ENCODE data around the gene FLNC.

FLNC gene

GRCh38 chr7:128878226-128879105, 48.3 kb downstream of the FLNC start:
- no peak for DNase-seq (ENCODE audit: low read depth)

- no peak for DNase-seq (ENCODE audit: low read depth)
Observed at GRCh38 chr7:128879461-128879938, 49.3 kb downstream of the FLNC start.

DNA sequence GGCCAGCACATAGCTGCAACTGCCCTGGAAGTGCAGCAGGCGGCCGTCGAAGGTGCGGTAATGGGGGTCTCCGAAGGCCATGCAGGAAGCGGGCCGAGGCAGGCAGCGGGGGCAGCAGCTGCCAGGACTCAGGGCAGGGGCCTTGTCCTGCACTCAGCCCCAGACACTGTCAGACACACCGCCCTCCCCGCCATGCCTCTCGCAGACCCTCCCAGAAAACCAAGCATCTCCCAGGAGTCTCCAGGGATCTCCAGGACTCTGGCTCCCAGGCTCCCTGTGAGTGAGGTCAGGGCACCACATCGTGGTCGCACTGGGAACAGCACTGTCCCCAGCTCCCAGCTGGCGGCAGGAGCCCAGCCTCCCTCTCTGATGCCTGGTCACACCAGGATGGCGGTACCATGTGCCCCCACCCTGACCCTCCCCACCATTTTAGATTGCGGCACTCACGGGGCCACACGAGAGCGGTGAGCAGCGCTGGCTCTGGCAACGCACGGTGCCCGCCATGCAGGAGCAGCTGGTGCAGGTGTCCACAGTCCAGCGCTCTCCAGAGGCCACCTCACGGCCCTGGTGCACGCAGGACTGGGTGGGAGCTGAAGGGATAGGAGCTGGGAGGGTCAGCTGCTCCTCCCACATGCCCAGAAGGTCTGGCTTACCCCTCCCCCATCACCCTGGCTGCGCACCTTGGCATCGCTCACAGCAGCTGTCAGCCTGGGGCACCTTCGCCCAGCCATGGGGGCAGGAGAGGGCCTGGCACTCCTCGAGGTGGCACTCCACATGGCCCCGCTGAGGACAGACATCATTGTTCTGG, 49.9 kb downstream of the FLNC start:
- DNase-seq (ENCODE audit: low read depth) = no peak

- DNase-seq (ENCODE audit: low read depth) = no peak
Observed at GRCh38 chr7:128880791-128881457, 50.7 kb downstream of the FLNC start.

GRCh38 chr7:128881458-128882125, 51.4 kb downstream of the FLNC start:
- DNase-seq (ENCODE audit: low read depth) = no peak

DNA sequence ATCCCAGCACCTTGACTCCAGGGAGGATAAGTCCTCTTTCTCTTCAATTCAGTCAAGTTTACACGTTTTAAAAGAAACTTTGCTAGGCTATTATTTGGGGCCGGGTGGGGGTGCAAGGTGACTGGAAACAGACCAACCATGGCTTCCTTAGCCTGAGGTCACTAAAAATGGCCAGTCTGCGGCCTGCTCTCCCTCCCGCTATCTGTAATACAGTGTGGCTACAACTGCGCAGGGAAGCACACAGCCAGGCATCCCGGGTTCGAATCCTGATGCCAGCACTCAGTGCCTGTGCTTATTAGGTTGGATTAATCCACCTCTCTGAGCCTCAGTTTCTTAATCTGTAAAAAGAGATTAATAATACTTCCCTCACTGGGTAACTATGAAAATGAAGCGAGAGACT, 51.9 kb downstream of the FLNC start:
- DNase-seq (ENCODE audit: low read depth) = no peak

- no peak for DNase-seq (ENCODE audit: low read depth)
Observed at GRCh38 chr7:128883622-128884448, 53.6 kb downstream of the FLNC start.

DNA sequence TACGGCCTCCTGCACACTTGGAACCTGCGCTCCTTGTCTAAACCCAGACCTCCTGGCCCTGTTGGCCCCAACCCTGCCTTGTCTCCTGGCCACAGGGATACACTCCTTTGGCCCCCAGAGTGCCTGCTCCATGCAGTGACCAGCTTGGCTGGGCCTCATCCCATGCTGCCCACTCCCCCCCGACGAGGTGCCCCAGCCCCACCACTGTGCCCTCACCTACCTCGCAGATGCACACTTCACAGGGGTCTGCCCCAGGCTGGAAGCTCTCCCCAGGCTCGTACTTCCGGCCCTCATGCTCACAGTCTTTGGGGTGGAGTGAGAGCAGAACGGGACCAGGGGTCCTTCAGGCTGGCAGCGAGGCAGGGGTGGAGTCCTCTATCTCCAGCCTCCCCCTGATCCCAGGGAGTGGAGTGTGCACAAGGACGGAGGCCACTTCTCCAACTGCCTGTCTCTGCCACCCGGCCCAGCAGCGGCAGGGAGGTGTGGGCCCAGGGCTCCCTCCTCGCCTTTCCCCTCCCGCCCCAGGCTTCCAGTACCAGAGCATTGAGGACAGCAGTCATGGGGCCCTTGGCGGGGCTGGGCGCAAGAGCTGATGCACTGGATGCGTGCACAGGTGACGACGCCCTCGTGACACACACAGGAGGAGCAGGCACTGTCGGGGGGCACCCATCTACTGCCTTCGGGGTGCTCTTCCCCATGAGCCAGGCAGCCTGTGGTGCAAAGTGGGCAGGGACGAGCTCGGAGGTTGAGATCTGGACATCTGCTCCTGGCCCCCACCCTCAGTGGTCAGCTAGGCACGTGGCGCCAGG, 54.6 kb downstream of the FLNC start:
- DNase-seq (ENCODE audit: low read depth) = no peak

DNA sequence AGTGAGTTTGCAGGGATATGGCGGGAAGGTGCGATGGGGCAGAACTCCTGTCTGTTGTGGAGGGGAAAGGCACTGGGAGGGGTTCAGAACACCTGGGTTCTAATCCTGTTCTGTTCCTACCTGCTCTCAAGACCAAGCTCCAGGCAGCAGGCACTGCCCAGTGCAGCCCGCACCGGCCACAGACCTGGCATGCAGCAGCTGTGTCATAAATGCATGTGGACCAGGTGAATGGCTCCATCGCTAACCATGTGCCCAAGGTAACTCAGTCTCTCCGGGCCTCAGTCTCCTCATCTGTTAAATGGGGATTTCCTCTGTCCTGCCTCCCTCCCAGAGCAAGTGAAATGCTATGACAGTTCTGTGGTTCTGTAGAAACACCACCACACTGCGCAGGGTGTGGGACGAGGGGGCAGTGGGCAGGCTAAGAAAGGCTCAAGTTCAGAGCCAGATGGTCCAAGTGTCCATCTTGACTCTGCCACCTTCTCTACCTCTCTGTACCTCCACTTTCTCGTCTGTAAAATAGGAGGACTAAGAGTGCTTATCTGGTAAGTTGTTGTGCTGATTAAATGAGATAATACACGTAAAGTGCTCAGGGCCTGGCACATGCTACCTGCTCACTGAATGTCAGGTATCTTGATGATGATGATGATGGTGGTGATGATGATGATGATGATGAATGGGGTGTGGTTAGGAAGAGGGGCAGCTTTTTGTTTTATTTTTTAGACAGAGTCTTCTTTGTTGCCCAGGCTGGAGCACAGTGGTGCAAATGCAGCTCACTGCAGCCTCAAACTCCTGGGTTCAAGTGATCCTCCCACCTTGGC, 55.4 kb downstream of the FLNC start:
- no peak for DNase-seq (ENCODE audit: low read depth)

- DNase-seq (ENCODE audit: low read depth) = no peak
Observed at GRCh38 chr7:128886391-128887168, 56.4 kb downstream of the FLNC start.

- no peak for DNase-seq (ENCODE audit: low read depth)
Observed at GRCh38 chr7:128887169-128888038, 57.2 kb downstream of the FLNC start.

DNA sequence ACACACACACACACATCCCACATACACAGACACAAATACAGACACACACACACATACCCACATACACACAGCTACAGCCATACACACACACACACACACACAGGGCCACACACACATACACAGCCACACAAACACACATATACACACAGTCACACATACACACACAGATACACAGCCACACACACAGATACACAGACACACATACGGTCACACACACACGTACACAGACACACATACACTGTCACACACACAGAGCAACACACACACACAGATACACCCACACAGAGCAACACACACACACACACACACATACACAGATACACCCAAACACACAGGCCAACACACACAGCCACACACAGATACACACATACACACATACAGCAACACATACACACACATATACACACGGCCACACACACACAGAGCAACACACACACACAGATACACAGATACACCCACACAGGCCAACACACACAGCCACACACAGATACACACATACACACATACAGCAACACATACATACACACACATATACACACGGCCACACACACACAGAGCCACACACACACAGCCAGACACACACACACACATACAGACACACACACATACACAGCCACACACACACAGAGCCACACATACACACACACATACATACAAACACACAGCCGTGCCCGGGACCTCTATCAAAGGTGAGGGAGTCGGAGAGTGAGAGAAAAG, 58.0 kb downstream of the FLNC start:
- no peak for DNase-seq (ENCODE audit: low read depth)

DNA sequence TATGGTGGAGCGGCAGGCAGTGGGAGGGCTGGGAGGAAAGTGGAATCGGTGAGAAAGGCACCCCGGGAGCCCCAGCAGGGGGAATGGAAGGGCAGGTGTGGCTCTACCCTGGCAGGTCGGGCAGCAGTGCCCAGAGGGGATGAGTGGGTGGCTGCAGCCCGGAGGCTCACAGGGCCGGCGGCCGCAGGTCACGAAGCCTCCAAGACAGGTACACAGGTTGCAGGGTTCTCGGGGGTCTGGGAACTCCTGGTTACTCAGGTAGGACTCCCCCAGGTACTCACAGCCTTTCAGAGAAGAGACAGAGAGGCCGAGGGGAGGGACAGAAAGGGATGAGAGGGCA, 58.5 kb downstream of the FLNC start:
- DNase-seq (ENCODE audit: low read depth) = no peak

DNA sequence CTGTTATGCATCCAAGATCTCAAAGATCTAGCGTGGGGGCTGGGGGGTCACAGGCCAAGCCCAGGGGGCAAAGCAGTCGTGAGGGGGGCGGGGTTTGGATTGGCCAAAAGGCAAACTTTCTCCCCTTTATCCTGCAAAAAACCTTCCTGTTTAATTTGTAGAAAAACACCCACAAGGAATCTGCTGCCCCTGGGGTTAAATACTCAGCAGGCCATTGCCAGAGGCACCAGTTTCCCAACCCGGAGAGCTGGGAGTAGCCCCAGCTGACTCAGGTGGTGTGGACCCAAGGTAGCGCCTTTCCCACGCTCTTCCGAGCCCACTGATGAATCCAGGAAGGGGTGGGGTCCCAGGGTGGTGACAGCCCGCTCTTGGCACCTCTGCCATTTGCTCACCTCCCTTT, 58.9 kb downstream of the FLNC start:
- DNase-seq (ENCODE audit: low read depth) = no peak

DNA sequence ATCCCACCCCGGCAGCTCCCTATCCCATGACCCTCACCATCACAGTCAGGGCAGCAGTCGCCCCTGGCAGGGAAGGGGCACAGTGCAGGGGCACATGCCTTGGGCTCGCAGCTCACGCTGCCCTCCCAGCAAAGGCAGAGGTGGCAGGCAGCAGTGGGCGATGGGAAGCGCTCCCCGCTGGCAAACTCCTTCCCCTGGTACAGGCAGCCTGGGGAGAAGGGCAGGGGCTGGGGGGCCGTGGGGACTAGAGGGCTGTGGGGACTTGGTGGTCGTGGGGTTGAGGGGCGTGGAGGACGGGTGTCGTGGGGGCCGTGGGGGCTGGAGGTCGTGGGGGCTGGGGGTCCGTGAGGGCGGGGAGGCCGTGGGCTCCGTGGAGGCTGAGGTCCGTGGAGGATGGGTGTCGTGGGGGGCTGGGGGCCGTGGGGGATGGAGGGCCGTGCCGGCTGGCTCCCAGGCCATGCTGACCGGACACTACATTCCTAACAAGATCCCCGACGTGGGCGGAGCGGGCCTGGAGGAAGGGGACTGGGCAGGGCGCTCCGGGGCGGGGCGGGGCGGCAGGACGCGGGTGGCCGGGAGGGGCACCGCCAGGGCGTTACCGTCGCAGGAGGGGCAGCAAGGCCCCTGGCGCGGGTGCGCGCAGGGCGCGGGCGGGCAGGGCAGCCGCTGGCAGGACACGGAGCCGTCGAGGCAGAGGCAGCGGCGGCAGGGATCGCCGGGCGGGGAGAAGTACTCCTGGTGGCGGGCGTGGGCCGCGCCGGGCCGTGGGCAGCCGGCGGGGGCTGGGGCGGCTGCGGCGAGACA, 60.3 kb downstream of the FLNC start:
- no peak for DNase-seq (ENCODE audit: low read depth)
